CD4-positive, alpha-beta T cell treated with Interleukin-17A for 1 hour (primary cell): Measurements from ENCODE around the gene ADARB1.
"Not testable (repeated sequence)": the region's sequence is repeated elsewhere in the genome, so short reads cannot be mapped to it uniquely, and the experiment has no call there.

Experiments used
- DNase-seq: peaks from one replicate; pipeline ENCODE4 v3.0.0-alpha.2; 2020

Gene ADARB1

DNA sequence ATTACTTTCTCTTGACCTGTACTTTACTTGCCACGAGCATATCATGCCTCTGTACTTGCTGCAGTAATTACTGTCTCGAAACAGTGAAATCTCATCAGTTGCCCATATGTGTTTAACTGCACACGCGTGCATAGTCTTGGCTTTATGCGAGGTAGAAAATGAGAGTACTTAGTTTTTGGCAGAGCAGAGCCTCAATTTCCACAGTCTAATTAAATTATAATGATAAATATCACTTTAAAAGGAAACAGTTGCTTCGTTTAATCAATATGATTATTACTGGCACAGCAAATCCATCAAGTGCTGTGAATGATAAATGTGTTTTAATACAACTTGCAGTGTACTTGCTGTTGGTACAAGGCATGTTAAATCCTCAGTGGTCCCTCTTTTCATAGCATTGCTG lies 47.6 kb downstream of the ADARB1 start:
- no peak for DNase-seq

DNA sequence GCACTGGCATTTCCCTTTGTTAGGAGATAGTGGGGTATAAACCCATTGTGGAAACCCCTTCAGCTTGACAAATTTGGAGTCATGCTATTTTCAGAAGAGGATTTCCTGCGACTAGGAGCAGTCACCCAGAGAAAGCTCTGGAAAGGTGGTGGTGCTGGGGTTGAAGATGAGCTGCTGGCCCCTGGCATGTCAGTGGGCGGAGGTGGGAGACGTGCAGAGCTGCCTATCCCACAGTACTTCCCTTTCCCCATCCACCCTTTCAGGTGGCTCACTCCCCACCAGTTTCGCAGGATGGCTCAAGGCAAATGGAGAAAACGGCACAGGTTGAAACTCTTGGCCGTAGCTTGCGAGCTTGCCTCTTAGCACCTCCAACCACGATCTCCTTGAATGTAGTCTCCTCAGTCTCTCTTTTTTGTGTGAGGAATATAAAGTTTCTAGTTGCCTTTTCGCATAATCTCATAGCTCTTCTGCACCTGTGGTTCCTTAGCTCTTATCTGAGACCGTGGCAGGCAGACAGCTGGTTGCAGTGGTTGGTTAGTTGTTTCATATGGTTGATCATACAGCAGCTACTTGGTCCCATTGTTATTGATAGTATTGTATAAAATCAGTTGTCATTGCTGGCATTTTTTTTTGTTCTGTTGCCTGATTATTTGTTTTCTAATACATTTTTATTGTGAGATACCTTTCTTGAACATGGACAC lies 48.2 kb downstream of the ADARB1 start:
- DNase-seq: no peak

DNA sequence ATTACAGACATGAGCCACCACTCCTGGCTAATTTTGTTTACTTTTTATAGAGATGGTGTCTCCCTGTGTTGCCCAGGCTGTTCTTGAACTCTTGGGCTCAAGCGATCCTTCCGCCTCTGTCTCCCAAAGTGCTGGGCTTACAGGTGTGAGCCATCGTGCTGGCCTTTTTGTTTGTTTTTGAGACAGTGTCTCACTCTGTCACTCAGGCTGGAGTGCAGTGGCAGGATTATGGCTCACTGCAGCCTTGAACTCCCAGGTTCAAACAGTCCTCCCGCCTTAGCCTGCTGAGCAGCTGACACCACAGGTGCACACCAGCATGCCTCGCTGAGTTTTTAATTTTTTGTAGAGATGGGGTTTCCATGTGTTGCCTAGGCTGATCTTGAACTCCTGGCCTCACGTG lies 49.1 kb downstream of the ADARB1 start:
- DNase-seq: no peak

DNA sequence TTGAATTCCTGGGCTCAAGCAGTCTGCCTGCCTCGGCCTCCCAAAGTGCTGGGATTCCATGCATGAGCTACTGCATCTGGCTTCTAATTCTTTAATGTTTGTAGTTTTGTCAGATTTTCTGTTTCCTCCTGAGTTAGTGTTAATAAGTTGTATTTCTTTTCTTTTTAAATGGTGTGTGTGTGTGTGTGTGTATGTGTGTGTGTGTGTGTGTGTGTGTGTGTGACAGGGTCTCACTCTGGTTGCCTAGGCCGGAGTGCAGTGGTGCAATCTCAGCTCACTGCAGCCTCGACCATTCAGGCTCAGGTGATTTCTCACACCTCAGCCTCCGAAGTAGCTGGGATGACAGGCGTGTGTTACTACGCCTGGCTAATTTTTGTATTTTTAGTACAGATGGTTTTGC lies 50.2 kb downstream of the ADARB1 start:
- DNase-seq: no peak

DNA sequence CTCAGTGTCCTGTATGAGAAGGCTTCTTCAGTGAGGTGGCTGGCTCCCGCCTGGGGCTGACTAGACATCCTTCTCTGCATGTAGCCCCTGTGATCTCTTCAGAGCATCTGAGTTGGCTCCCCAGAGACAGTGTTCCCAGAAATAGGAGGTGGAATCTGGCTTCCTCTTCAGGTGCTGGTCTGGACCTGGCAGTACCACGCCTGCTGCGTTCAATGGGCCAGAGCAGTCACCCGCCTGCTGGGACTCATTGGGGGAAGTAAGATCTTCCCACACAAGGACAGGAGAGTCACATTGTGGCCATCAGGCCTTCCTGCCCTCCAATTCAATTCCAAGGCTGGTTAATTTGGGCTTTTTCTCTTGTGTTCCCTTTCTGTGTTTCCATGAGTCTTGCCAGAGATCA lies 51.0 kb downstream of the ADARB1 start:
- no peak for DNase-seq

DNA sequence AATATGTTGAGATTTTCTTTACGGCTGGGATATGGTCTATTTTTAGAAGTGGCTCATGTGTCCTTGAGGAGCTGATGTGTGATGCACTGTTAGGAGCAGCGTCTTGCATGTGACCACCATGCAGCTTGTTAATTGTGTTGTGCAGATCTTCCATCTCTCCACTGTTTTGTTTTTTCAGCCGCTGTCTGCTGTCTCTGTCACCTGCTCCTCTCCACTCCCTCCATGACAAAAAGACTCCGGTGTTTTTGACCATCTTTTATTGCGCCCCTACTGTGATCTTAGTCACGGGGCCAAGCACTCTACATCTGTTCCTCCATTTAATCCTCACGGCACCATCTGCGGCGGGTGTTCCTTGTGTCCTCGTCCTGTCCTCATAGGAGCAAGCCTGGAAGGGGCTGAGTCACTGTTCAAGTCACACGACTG lies 51.8 kb downstream of the ADARB1 start:
- DNase-seq: no peak

DNA sequence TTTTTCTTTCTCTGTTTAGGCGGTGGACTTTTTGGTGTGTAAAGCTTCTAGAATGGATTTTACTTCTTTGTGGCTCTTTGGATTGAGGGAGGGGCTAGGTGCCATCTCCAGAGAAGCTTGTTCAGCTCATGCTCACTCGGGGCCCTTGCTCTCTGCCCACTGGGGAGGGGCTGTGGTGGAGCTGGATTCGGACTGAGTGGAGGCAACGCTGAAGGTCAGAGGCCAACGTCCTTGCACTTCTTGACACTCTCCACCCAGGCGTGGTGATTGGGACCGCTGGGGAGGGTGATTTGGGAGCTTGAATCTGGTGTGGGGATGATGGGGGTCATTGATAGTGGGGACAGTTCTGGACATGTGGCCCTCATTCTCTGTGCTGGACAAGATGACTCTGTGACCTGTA lies 52.6 kb downstream of the ADARB1 start:
- DNase-seq: no peak

DNA sequence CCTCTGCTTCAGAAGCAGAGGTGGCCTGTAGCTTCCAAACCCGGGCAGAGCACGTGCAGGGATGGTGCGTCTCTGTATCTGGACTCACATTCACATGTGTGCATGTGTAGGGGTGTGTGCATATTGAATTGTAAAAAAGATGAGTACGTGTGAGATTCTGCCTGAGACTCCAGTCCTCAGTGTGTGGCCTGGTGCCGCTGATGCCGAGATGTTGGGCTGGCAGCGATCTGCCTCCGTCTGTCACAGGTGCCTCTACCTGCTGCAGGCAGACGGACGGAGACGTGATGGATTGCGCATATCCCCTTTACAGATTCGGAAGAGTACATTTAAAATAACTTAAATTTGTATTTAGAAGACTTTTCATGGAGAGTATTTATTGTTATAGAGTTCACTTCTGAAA lies 53.6 kb downstream of the ADARB1 start:
- DNase-seq: no peak

GRCh38 chr21:45128613-45129188 lies 54.3 kb downstream of the ADARB1 start:
- DNase-seq: peak; percentile 84

- DNase-seq: no peak
Measured at GRCh38 chr21:45129189-45129923, 55.0 kb downstream of the ADARB1 start.

DNA sequence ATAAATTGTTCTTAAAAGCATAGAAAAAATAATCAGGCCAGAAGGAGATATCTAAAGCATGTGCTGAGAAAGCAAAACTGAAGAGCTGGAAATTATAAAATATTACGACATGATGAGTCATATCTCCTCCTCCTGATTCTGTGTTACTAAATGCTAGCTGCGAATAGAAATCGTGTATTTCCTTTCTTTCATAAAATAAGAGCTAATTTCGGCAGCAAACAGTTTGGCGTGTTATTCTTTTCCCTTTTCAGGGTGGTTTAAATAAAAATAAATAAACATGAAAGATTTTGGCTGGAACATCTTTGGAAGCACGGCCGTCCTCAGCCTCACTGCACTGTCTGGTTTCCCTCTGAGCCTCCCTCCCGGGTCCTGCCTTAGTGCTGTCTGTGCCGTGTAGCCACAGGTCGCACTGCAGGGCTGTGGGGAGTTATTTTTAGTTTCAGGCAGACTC lies 56.0 kb downstream of the ADARB1 start:
- DNase-seq: no peak

DNA sequence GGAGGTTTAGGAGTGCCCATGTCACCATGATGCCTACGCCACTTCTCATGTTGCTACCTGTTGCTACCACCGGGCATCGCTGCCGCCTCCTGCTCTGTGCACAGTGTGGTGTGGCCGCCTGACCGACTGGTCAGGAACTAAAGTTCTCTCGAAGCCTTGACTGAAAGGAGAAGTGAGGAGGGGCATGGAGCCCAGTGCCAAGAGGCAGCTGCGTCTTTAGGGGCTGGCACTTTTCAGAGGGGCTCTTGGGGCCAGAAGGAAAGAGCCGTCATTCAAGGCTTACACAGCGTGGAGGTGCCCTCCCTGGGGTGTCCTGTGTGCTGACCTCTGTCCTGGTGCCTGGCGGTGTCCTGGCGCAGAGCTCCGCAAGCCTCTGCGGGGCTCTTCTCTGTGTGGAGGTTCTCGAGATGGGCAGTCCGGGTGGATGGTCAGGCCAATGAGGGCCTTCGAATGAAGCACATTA lies 57.2 kb downstream of the ADARB1 start:
- no peak for DNase-seq

DNA sequence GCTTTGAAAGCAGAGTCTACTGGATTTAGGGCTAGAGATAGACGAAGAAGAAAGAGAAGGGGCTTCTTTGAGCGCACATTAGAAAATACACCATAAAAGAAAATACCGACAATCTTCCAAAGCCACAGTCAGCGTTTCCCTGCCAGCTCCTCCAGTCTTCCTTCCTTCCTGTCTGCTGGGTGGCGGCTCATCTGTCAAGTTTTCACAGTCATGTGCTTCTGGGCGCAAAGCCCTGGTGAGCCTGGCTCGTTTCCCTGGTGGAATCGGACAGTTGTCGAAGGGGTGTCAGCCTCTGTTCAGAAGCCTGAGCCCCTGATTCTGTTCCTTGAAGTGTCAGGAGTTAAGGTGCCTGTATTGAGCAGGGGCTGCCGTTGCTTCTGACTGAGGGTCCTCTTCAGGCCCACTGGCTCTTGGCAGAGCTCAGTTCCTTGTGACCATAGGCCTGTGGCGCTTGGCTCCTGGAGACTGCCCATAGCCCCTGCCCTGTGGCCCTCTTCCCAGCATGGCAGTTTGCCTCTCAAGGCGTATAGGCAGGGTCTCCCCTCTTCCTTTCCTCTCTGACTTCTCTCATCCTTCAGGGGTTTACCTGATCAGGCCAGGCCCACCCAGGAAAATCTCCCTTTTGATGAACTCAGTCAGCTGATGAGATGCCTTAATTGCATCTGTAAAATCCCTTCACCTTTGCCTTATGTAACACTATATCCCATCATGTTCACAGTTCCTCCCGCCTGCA lies 58.6 kb downstream of the ADARB1 start:
- DNase-seq: no peak

GRCh38 chr21:45133574-45134278 lies 59.3 kb downstream of the ADARB1 start:
- not testable (repeated sequence) for DNase-seq

GRCh38 chr21:45134279-45135076 lies 60.1 kb downstream of the ADARB1 start:
- DNase-seq: no peak

- no peak for DNase-seq
Measured at GRCh38 chr21:45135122-45135521, 60.7 kb downstream of the ADARB1 start.

GRCh38 chr21:45135868-45136267 lies 61.5 kb downstream of the ADARB1 start:
- no peak for DNase-seq

DNA sequence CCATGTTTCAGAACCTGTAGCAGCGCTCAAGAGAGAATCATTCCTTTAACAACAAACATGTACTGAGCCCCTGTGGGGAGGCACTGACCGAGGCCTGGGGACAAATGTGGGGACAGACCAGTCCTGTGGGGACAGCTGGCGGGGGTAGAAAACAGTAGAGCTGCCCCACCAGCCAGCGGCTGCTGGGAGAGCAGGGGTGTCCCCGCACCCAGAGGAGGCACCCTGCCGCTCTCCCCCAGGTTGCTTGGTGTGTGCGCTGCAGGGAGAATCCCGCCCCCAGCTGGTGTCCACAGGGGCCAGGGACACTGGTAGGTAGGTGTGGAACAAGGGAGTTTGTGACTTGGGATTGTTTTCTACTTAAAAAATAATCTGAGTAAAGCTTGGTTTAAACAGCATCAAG lies 62.1 kb downstream of the ADARB1 start:
- DNase-seq: no peak

DNA sequence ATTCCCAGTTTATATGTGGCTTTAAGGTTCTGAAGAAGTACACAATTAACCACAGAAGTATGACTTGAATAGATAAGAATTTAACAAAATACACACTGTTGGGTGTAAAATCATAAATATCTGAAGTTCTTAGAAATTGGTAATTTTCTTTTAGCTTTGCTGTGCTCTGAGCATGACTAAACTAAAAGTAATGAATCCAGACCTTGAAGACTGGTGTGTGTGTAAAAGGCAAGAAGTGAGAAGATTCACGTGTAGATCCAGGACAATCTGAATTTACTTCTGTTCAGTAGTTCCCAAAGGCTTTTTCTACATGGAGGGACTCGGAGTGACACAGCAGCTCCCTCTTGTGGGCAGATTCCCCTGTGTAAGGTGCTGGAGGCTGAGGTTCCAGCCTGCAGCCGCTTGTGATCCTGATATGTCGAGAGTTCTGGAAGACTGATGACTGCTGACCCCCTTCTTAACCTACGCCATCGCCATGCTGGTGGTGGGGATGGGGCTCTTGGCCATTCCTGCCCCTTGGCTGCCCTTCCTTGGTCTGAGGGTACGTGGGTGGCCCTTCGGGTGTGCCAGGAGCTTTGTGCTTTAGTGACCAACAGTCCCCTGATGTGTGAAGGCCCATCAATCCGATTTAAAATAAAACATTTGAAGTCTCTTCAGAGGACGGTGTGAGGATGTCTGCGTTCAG lies 62.7 kb downstream of the ADARB1 start:
- peak; percentile 66 for DNase-seq

- no peak for DNase-seq
Measured at GRCh38 chr21:45137612-45137937, 63.2 kb downstream of the ADARB1 start.
